Suprapubic skin (tissue), 4 donors: ENCODE measurements around the gene KIAA0586. TPM values are rescaled to one million over a fixed set of nuclear protein-coding genes. Genes with fewer than 3 reads are reported as not detected.

Experiments
- DNase-seq, 2 donors: peaks; one replicate each; pipeline ENCODE4 v3.0.0-alpha.2; 2019; ENCODE audit warnings: low spot score in 2 of 2
- H3K27ac ChIP-seq: fragments of 200-600 bp; sonication (generic); one replicate; pipeline ENCODE4 v1.5.1; 2019
- H3K27me3 ChIP-seq: fragments of 200-600 bp; sonication (generic); one replicate; pipeline ENCODE4 v1.5.1; 2019
- H3K36me3 ChIP-seq: fragments of 200-600 bp; sonication (generic); one replicate; pipeline ENCODE4 v1.5.1; 2019
- H3K4me1 ChIP-seq: fragments of 200-600 bp; sonication (generic); one replicate; pipeline ENCODE4 v1.5.1; 2019
- H3K4me3 ChIP-seq: fragments of 200-600 bp; sonication (generic); one replicate; pipeline ENCODE4 v1.5.1; 2019; ENCODE audit warnings: mild to moderate bottlenecking
- H3K9me3 ChIP-seq: fragments of 200-600 bp; sonication (generic); one replicate; pipeline ENCODE4 v1.5.1; 2019
- EP300 ChIP-seq: sonication (generic); formaldehyde crosslinking; IDR thresholded peaks from one replicate; pipeline ENCODE4 v1.6.1; 2017; ENCODE audit warnings: antibody characterized with exemption
- POLR2A ChIP-seq, 2 donors: fragments of 450-650 bp; IDR thresholded peaks; one replicate each; pipeline ENCODE4 v1.6.1; 2017; ENCODE audit warnings: antibody characterized with exemption in 2 of 2, mild to moderate bottlenecking in 2 of 2, moderate library complexity in 2 of 2
- POLR2AphosphoS5 ChIP-seq, 3 donors: sonication (generic); formaldehyde crosslinking; IDR thresholded peaks; one replicate each; pipeline ENCODE4 v1.6.1; 2017; ENCODE audit warnings: antibody characterized with exemption in 3 of 3
- WGBS: methylation state at CpG from one replicate; pipeline ENCODE4 v1.1.5; 2018; 5-methylcytosine and 5-hydroxymethylcytosine counted together
- total RNA-seq, 4 donors: library from RNA; depleted of rRNA; stranded (reverse); fragments of >200 nt; gene quantifications; one replicate each; pipeline ENCODE4 v1.1.0, GENCODE V29; 2016
- TF ChIP-seq, protein P1 (sequence below), 2 donors: fragments of 200-600 bp in 1 of 2; fragments of 450-650 bp in 1 of 2; sonication (generic) in 1 of 2; IDR thresholded peaks; one replicate each; pipeline ENCODE4 v1.5.1; 2016 to 2019; ENCODE audit warnings: antibody characterized with exemption in 2 of 2, mild to moderate bottlenecking in 1 of 2, moderate library complexity in 1 of 2

Gene KIAA0586
- total RNA-seq, 4 donors from 2014 or later, result 11.1 to 37.1 (median 16.5) TPM

DNA sequence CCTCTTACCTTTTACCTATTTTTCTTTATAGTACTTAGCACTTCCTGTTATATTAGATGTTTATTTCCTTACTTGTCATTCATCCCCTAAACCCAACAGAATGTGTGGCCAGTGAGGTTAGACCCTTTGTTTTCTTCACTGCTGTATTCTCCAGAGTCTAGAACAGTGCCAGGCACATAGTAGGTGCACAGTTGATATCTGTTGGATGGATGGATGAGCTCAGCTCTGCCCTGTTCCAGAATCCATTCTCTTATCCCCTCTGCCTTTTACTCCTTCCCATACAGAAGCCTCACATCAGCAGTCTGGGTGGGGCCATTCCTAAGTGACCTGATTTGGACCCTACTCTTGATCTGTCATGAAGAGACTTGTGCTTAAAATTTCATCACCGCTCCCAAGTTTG is 115.7 kb downstream of the KIAA0586 start:
- WGBS, result 100% methylated on average over 1 of the region's 1 CpG
- H3K9me3 ChIP-seq, result no peaks in the 10 kb centered on the region
- H3K4me1 ChIP-seq, result no peaks in the 10 kb centered on the region
- no peaks in the 10 kb centered on the region for H3K27me3 ChIP-seq
- H3K27ac ChIP-seq, result no peak overlapping the region
- no peak overlapping the region for H3K4me3 ChIP-seq
- DNase-seq, result no peak
- TF ChIP-seq EP300 (no peak), POLR2AphosphoS5 (IDR thresholded peaks at IDR 0.05) (no peak), POLR2A (IDR thresholded peaks at IDR 0.05) (no peak)
- TF ChIP-seq, protein P1, sequence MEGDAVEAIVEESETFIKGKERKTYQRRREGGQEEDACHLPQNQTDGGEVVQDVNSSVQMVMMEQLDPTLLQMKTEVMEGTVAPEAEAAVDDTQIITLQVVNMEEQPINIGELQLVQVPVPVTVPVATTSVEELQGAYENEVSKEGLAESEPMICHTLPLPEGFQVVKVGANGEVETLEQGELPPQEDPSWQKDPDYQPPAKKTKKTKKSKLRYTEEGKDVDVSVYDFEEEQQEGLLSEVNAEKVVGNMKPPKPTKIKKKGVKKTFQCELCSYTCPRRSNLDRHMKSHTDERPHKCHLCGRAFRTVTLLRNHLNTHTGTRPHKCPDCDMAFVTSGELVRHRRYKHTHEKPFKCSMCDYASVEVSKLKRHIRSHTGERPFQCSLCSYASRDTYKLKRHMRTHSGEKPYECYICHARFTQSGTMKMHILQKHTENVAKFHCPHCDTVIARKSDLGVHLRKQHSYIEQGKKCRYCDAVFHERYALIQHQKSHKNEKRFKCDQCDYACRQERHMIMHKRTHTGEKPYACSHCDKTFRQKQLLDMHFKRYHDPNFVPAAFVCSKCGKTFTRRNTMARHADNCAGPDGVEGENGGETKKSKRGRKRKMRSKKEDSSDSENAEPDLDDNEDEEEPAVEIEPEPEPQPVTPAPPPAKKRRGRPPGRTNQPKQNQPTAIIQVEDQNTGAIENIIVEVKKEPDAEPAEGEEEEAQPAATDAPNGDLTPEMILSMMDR (IDR thresholded peaks at IDR 0.05), result no peak
- H3K36me3 ChIP-seq, result peaks cover 7% of the 10 kb centered on the region

GRCh38 chr14:58547649-58548048 is 120.1 kb downstream of the KIAA0586 start:
- Histone ChIP-seq H3K27me3 (no peaks in the 10 kb centered on the region), H3K27ac (no peak overlapping the region), H3K4me3 (no peak overlapping the region), H3K9me3 (no peaks in the 10 kb centered on the region), H3K4me1 (peaks cover 3% of the 10 kb centered on the region), H3K36me3 (peaks cover 7% of the 10 kb centered on the region)
- 95% methylated on average over 9 of the region's 10 CpGs for WGBS
- no peak for DNase-seq
- TF ChIP-seq POLR2A (IDR thresholded peaks at IDR 0.05) (no peak), EP300 (no peak), POLR2AphosphoS5 (IDR thresholded peaks at IDR 0.05) (no peak)
- TF ChIP-seq, protein P1 (IDR thresholded peaks at IDR 0.05), result no peak

- Histone ChIP-seq H3K4me3 (no peak overlapping the region), H3K4me1 (peaks cover 3% of the 10 kb centered on the region), H3K36me3 (no peaks in the 10 kb centered on the region), H3K27me3 (no peaks in the 10 kb centered on the region), H3K9me3 (no peaks in the 10 kb centered on the region), H3K27ac (no peak overlapping the region)
- WGBS, result 41% methylated on average over 1 of the region's 1 CpG
- no peak for DNase-seq
- TF ChIP-seq POLR2AphosphoS5 (IDR thresholded peaks at IDR 0.05) (no peak), POLR2A (IDR thresholded peaks at IDR 0.05) (no peak), EP300 (no peak)
- TF ChIP-seq, protein P1 (IDR thresholded peaks at IDR 0.05), result no peak
Measured at GRCh38 chr14:58549105-58549757, 121.7 kb downstream of the KIAA0586 start.

DNA sequence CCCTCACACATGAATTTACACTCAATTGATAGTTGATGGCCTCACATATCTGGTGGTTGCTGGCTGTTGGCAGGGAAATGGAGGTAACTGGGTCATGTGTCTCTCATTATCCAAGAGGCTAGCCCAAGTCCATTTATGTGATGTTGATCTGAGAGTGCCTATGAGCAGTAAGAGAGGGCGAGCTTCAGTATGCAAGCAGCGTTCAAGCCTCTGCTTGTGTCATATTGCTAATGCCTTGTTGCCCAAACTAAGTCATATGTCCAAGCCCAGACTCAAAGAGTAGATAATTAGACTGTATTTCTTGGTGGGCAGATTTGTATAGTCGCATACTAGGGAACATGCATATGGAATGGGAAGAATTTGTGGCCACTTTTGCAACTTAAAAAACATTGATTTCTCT is 126.4 kb downstream of the KIAA0586 start:
- Histone ChIP-seq H3K36me3 (no peaks in the 10 kb centered on the region), H3K27ac (no peak overlapping the region), H3K4me3 (no peak overlapping the region), H3K4me1 (peaks cover 2% of the 10 kb centered on the region), H3K27me3 (no peaks in the 10 kb centered on the region), H3K9me3 (no peaks in the 10 kb centered on the region)
- 89% methylated on average over 3 of the region's 3 CpGs for WGBS
- no peak for TF ChIP-seq POLR2A (IDR thresholded peaks at IDR 0.05)
- no peak for TF ChIP-seq EP300
- TF ChIP-seq, protein P1 (IDR thresholded peaks at IDR 0.05), result no peak
- no peak for TF ChIP-seq POLR2AphosphoS5 (IDR thresholded peaks at IDR 0.05)
- no peak for DNase-seq

DNA sequence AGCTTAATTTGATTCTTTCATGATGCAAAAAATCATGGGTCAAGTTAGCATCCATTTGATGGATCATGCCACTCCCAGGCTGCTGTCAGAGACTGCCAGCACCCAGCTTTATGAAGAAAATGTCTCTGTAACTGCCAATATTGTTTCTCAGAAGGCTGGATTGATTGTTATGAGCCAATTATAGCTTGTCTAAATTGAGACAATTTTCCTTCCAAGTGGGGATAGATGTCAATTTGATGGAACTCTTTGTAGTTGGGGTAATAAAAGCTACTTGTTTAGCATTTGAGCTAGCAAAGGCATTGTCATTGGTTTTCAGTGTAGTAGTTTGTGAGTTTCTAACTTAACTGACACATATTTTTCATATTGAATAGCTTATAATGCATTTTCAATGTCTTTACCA is 128.1 kb downstream of the KIAA0586 start:
- H3K36me3 ChIP-seq, result no peaks in the 10 kb centered on the region
- no peak for DNase-seq

More for the DNA sequence above, 128.1 kb downstream of the KIAA0586 start:
- Histone ChIP-seq H3K4me3 (no peak overlapping the region), H3K9me3 (no peaks in the 10 kb centered on the region), H3K27ac (no peak overlapping the region), H3K4me1 (no peaks in the 10 kb centered on the region), H3K27me3 (no peaks in the 10 kb centered on the region)
- TF ChIP-seq, protein P1 (IDR thresholded peaks at IDR 0.05), result no peak
- no peak for TF ChIP-seq POLR2AphosphoS5 (IDR thresholded peaks at IDR 0.05)
- TF ChIP-seq POLR2A (IDR thresholded peaks at IDR 0.05), result no peak
- no peak for TF ChIP-seq EP300
